BJ (cell line): ENCODE measurements around the gene KRTAP5-3. TPM values are rescaled to one million over a fixed set of nuclear protein-coding genes. Genes with fewer than 3 reads are reported as not detected.
A peak's percentile ranks its signal among the peaks of the same experiment; 100 is the strongest.

Experiments used
- CTCF ChIA-PET: fragments of 350-600 bp; formaldehyde crosslinking; extraction: SDS; loops from one replicate; lab custom pipeline; 2021; ENCODE audit warnings: antibody characterized with exemption, inconsistent platforms; lab: Yijun Ruan, JAX
- POLR2A ChIA-PET: fragments of 300-600 bp; sonication (Branson Sonifier 250); formaldehyde crosslinking; extraction: SDS; loops from one replicate; lab custom pipeline; 2021; ENCODE audit warnings: antibody characterized with exemption; lab: Charles Lee
- DNase-seq: peaks from one replicate; pipeline ENCODE4 v3.0.0-alpha.2; 2011; ENCODE audit warnings: low read depth
- H3K27me3 ChIP-seq: 2 replicates; pipeline ENCODE4 v1.6.0; 2011; ENCODE audit warnings: low read length; ENCODE audit not compliant: control insufficient read depth, insufficient read depth
- H3K36me3 ChIP-seq: 2 replicates; pipeline ENCODE4 v1.5.1; 2011; ENCODE audit warnings: low read length; ENCODE audit not compliant: control insufficient read depth, insufficient read depth
- H3K4me3 ChIP-seq: 2 replicates; pipeline ENCODE4 v1.5.1; 2011; ENCODE audit warnings: low read depth, mild to moderate bottlenecking, control low read depth, low read length
- polyA plus RNA-seq: library from polyadenylated mRNA; depleted of rRNA; stranded (reverse); fragments of >200 nt; gene quantifications from 2 replicates; pipeline ENCODE4 v1.2.3, GENCODE V29; 2011
- TF ChIP-seq, protein P1 (sequence below): IDR thresholded peaks from 2 replicates; pipeline ENCODE4 v1.5.1; 2011; ENCODE audit warnings: low read depth, mild to moderate bottlenecking, control low read depth, inconsistent platforms, low read length, moderate library complexity; ENCODE audit not compliant: insufficient read depth

KRTAP5-3 gene
- polyA plus RNA-seq, 1 experiment = not detected

DNA sequence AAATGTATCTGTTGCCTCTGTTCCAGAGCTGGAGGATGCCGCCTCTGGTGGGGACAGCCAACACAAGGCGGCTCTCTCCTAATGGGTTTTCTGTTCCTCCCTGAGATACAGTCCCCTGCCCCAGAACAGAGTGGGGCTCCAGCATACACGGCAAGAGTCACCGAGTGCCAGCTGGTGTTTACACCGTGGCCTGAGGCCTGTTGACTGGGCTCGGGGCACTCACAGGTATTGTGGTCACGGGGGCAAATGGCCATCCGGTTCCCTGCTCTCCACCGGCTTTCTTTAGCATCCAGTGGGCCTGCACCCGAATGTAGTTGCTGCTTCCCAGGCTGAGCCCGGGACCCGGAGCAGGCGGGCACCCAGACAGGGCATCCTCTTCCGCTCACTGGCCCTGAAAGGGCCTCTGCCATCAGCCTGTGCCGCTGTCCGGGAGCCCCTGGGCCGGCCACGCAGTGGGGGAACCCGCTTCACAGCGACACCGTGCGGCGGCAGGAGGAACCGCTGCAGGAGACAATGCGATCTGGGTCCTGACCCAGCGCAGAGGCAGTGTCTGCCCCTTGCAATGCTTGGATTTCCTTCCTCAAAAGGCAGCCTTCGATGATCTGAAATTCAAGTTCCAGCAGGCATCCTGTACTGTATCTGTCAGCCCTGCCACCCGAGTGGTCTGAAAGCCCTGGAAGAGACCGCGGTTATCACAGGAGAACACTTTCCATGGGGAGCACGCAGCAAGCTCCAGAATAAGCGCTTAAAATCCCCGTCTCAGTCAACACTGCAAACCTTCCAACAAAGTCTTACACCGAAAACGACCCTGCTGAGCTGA, 20.5 kb upstream of the KRTAP5-3 start:
- ChIA-PET CTCF (interaction anchor here (0.7 to 5.5 kb wide), 11 partner anchors 10 to 86 kb away, joined by 3 to 65 read pairs (median 5); no protein-coding TSS in a partner anchor), POLR2A (no interaction called here)
- Histone ChIP-seq H3K36me3 (no peaks in the 10 kb centered on the region), H3K27me3 (peaks cover 20% of the 10 kb centered on the region), H3K4me3 (no peak overlapping the region)
- DNase-seq = no peak
- TF ChIP-seq, protein P1, sequence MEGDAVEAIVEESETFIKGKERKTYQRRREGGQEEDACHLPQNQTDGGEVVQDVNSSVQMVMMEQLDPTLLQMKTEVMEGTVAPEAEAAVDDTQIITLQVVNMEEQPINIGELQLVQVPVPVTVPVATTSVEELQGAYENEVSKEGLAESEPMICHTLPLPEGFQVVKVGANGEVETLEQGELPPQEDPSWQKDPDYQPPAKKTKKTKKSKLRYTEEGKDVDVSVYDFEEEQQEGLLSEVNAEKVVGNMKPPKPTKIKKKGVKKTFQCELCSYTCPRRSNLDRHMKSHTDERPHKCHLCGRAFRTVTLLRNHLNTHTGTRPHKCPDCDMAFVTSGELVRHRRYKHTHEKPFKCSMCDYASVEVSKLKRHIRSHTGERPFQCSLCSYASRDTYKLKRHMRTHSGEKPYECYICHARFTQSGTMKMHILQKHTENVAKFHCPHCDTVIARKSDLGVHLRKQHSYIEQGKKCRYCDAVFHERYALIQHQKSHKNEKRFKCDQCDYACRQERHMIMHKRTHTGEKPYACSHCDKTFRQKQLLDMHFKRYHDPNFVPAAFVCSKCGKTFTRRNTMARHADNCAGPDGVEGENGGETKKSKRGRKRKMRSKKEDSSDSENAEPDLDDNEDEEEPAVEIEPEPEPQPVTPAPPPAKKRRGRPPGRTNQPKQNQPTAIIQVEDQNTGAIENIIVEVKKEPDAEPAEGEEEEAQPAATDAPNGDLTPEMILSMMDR = peak; percentile 94

DNA sequence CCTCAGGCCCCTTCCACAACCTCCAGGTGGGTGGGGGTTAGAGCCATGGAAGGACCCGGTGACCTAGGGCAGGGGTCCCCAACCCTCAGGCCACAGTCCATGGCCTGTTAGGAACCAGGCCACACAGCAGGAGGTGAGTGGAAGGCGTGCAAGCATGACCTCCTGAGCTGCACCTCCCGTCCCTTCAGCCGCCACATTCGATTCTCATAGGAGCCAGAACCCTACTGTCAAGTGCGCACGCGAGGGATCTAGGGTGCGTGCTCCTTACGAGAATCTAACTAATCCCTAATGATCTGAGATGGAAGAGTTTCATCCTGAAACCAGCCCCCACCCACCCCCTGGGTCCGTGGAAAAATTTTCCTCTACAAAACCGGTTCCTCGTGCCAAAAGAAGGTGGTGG, 17.3 kb upstream of the KRTAP5-3 start:
- CTCF ChIA-PET = interaction anchor here (1.1 to 2.1 kb wide), 3 partner anchors 10 to 79 kb away, joined by 4 to 5 read pairs (median 4); no protein-coding TSS in a partner anchor
- POLR2A ChIA-PET = no interaction called here
- Histone ChIP-seq H3K27me3 (peaks cover 10% of the 10 kb centered on the region), H3K4me3 (no peak overlapping the region), H3K36me3 (no peaks in the 10 kb centered on the region)
- TF ChIP-seq, protein P1 = no peak
- DNase-seq = no peak

DNA sequence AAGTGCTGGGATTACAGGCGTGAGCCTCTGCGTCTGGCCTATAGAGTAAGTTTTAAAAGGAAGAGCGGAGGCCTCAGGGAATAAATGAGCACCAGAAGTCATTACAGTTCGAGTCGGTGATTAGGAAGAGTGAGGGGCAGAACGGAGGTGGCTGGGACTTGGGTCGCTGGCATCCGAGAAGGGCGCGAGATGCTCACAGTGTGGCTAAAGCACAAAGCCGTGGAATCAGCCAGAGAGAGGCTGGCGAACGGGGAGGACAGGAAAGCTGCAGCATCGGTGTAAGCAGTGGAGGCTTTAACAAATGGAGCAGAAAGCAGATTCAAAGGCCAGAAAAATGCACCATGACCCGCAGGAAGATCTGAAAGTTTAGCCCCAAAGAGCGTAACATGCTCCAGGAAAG, 16.4 kb upstream of the KRTAP5-3 start:
- Histone ChIP-seq H3K4me3 (no peak overlapping the region), H3K36me3 (no peaks in the 10 kb centered on the region), H3K27me3 (peaks cover 8% of the 10 kb centered on the region)
- no peak for DNase-seq
- CTCF ChIA-PET = interaction anchor here (0.9 to 1.6 kb wide), 3 partner anchors 11 to 29 kb away, joined by 3 to 4 read pairs (median 4); no protein-coding TSS in a partner anchor
- TF ChIP-seq, protein P1 = no peak
- POLR2A ChIA-PET = no interaction called here

DNA sequence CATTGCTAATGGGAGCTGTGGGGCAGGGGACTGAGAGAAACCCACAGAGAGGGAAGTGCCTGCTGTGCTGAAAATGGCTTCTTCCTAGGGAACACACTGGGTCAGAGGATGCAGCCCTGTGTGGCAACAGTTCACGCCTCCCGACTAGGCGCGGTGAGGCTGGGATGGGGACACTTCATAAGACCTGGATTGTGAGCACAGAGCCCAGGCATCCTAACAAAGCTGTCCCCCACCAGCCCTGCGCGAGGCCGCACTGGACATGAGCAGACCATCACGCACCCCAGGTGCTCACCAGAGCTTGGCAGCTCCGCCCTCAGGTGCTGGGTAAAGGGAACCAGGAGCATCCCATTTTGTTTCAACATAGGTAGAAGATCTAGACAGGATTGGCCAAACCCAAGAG, 15.5 kb upstream of the KRTAP5-3 start:
- no peak for DNase-seq
- no peak overlapping the region for H3K4me3 ChIP-seq
- peaks cover 8% of the 10 kb centered on the region for H3K27me3 ChIP-seq
- ChIA-PET POLR2A (no interaction called here), CTCF (interaction anchor here (1.6 kb wide), 1 partner anchor 26 kb away, joined by 4 read pairs; no protein-coding TSS in a partner anchor)
- TF ChIP-seq, protein P1 = no peak
- H3K36me3 ChIP-seq = no peaks in the 10 kb centered on the region

DNA sequence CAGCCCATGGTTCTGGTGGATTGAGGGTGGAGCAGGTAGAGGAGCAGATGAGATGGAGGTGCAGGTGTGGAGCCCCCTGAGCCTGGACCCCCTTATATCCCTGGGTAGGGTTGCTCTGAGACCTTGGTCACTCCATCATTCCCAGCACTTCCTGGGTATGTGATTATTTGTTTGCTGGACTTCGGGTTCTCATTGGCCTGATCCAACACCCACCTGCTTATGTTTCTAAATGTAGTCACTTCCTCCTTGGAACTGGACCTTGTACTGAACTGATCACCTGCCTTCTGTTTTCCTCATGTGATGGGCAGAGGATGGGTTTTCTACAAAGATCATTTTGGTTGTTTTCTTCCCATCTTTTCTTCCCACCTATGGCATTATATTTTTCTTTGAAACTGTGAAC, 13.8 kb upstream of the KRTAP5-3 start, which contains the start of gene KRTAP5-4:
Gene KRTAP5-4 (minus strand): TSS at position 53 of the 400 bp plus-strand sequence. CDS start 45 bp downstream, at position 8.
- CTCF ChIA-PET = no interaction called here
- Histone ChIP-seq H3K4me3 (no peak within 1 kb of the TSS), H3K27me3 (peaks cover under 1% of the 10 kb centered on the region; the same call in 1 of the 2 replicates), H3K36me3 (no peaks in the 10 kb centered on the region)
- POLR2A ChIA-PET = no interaction called here
- no peak for DNase-seq
- TF ChIP-seq, protein P1 = no peak
